Immature natural killer cell (primary cell): ENCODE results near the gene DCAF10. TPM values are rescaled to one million over a fixed set of nuclear protein-coding genes. Genes with fewer than 3 reads are reported as not detected.
"Not testable (repeated sequence)": the region's sequence is repeated elsewhere in the genome, so short reads cannot be mapped to it uniquely, and the experiment has no call there.

Experiments
- DNase-seq, 3 donors: peaks; one replicate each; pipeline ENCODE4 v3.0.0; 2022; ENCODE audit warnings: mixed read lengths in 1 of 3
- H3K27ac Mint-ChIP-seq, 6 donors: one replicate each; pipeline ENCODE4 v1.8.0; 2020; ENCODE audit warnings: mixed read lengths in 6 of 6, mild to moderate bottlenecking in 5 of 6, inconsistent platforms in 4 of 6, moderate library complexity in 3 of 6
- H3K27me3 Mint-ChIP-seq, 3 donors: one replicate each; pipeline ENCODE4 v1.8.0; 2020 to 2021; ENCODE audit warnings: low read depth in 3 of 3, mild to moderate bottlenecking in 3 of 3, mixed read lengths in 3 of 3, moderate library complexity in 3 of 3, inconsistent platforms in 1 of 3
- H3K36me3 Mint-ChIP-seq, 3 donors: one replicate each; pipeline ENCODE4 v1.8.0; 2020; ENCODE audit warnings: mixed read lengths in 3 of 3, inconsistent platforms in 2 of 3, mild to moderate bottlenecking in 2 of 3
- H3K4me1 Mint-ChIP-seq, 2 donors: one replicate each; pipeline ENCODE4 v1.8.0; 2020; ENCODE audit warnings: inconsistent platforms in 2 of 2, mild to moderate bottlenecking in 2 of 2, mixed read lengths in 2 of 2, moderate library complexity in 1 of 2
- H3K4me3 Mint-ChIP-seq, 5 donors: one replicate each; pipeline ENCODE4 v1.8.0; 2020; ENCODE audit warnings: mild to moderate bottlenecking in 5 of 5, mixed read lengths in 5 of 5, inconsistent platforms in 3 of 5, moderate library complexity in 3 of 5
- H3K9me3 Mint-ChIP-seq, 6 donors: one replicate each; pipeline ENCODE4 v1.8.0; 2020; ENCODE audit warnings: mild to moderate bottlenecking in 6 of 6, mixed read lengths in 6 of 6, inconsistent platforms in 4 of 6, moderate library complexity in 3 of 6
- polyA plus RNA-seq, 3 donors: library from polyadenylated mRNA; unstranded; fragments of 300-500 nt; fragmentation: Illumina TruSeq; gene quantifications; one replicate each; pipeline ENCODE4 v1.2.3, GENCODE V29; 2021

Gene DCAF10
- polyA plus RNA-seq, 3 donors from 2014 or later = 16.2 to 31.0 (median 28.4) TPM

DNA sequence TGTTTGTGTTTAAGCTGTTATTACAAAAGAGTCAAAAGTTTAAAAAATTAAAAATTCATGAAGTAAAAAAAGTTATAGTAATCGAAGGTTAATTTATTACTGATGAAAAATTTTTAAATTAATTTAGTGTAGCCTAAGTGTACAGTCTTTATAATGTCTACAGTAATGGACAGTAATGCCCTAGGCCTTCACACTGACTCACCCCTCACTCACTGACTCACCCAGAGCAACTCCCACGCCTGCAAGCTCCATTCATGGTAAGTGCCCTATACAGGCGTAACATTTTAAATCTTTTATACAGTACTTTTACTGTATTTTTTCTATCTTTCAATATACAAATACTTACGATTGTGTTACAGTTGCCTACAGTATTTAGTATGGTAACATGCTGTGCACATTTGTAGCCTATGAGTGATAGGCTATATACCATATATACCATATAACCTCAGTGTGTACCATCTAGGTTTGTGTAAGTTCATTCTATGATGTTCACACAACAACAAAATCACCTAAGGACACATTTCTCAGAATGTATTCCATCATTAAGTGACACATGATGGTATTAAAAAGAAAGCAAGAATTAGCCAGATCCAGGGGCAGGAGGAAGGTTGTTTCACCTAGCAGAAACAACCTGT is 40.1 kb downstream of the DCAF10 start:
- no peak overlapping the region for H3K27ac Mint-ChIP-seq
- no peaks in the 10 kb centered on the region for H3K36me3 Mint-ChIP-seq
- peaks cover 0 to 2% (median 0%) of the 10 kb centered on the region in 3 donors for H3K27me3 Mint-ChIP-seq

DNA sequence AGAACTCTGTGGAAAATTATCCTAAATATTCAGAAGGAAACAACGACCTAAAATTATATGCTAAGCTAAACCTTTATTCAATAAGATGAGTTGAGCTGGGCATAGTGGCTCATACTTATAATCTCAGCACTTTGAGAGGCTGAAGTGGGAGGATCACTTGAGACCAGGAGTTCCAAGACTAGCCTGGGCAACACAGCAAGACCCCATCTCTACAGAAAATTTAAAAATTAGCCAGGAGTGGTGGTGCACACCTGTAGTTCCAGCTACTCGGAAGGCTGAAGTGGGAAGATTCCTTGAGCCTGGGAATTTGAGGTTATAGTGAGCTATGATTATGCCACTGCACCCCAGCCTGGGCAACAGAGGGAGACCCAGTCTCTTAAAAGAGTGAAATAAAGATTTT is 51.6 kb downstream of the DCAF10 start:
- Mint-ChIP-seq H3K27me3 (no peaks in the 10 kb centered on the region), H3K9me3 (no peaks in the 10 kb centered on the region), H3K4me3 (no peak overlapping the region), H3K36me3 (peaks cover 4% of the 10 kb centered on the region in 3 donors), H3K4me1 (no peaks in the 10 kb centered on the region), H3K27ac (no peak overlapping the region)
- DNase-seq = no peak

More for the DNA sequence above, 40.1 kb downstream of the DCAF10 start:
- H3K4me3 Mint-ChIP-seq = no peak overlapping the region
- H3K9me3 Mint-ChIP-seq = no peaks in the 10 kb centered on the region
- peaks cover 0 to 6% of the 10 kb centered on the region in 2 donors for H3K4me1 Mint-ChIP-seq
- no peak for DNase-seq

DNA sequence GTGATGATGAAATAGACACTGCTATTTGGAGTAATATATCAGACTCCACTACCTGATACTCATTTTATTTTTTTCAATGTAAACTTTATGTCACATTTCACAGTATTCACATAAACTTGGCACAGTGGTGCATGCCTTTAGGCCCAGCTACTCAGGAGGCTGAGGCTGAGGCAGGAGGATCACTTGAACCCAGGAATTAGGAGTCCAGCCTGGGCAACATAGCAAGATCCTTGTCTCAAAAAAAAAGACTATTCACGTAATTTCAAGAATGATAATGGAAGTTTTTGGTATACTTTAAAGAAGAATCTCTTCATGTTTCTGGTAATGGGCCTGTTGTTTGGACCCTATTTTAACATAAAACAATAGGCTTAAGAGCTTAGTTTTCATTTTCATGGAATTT is 56.0 kb downstream of the DCAF10 start:
- H3K4me3 Mint-ChIP-seq = no peak overlapping the region

DNA sequence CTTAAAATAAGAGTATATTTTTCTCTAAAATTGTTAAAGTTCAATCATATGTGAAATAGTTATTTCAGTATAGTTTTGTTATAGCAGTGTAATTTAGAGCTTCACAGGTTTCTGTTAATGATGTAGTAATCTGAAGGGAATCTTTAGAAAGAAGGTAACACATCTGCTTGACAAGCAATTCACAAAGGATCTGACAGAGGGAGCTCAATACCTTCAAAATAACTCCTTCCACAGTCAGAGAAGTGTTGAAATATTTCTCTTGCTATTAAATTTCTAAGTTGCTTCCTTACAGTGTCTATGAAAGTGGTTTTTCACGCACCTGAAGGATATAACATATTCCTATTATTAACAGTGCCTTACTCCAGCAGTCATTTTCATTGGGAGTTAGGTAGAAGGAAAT is 58.4 kb downstream of the DCAF10 start:
- H3K27ac Mint-ChIP-seq = no peak overlapping the region
- H3K4me3 Mint-ChIP-seq = no peak overlapping the region
- H3K27me3 Mint-ChIP-seq = peaks cover 0 to 2% (median 0%) of the 10 kb centered on the region in 3 donors
- H3K36me3 Mint-ChIP-seq = peaks cover 6 to 26% (median 15%) of the 10 kb centered on the region in 3 donors
- no peaks in the 10 kb centered on the region for H3K9me3 Mint-ChIP-seq
- no peaks in the 10 kb centered on the region for H3K4me1 Mint-ChIP-seq
- no peak for DNase-seq

More for the DNA sequence above, 56.0 kb downstream of the DCAF10 start:
- Mint-ChIP-seq H3K27ac (no peak overlapping the region), H3K27me3 (peaks cover 0 to 2% (median 0%) of the 10 kb centered on the region in 3 donors), H3K4me1 (no peaks in the 10 kb centered on the region), H3K9me3 (no peaks in the 10 kb centered on the region), H3K36me3 (peaks cover 6 to 18% (median 11%) of the 10 kb centered on the region in 3 donors)
- DNase-seq = no peak

DNA sequence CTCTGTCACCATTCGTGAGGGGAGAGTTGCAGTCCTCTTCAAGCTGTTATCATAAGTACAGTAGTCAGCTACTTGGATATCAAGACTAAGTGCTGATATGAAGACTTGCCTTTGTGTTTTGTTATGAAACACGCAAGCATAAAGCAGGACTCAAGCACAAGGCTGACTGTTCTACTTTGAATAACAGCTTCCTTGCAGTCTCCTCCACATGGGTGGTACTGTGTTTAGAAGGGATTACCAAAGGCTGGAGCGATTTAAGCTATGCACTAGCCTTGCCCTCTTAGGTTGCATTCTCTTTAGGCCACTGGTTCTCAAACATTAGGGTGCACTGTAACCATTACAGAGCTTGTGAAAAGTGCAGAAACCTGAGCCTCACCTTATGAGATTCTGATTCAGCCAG is 61.9 kb downstream of the DCAF10 start:
- Mint-ChIP-seq H3K27ac (no peak overlapping the region), H3K4me1 (no peaks in the 10 kb centered on the region), H3K4me3 (no peak overlapping the region), H3K9me3 (no peaks in the 10 kb centered on the region), H3K27me3 (peaks cover 0 to 2% (median 0%) of the 10 kb centered on the region in 3 donors), H3K36me3 (peaks cover 6 to 28% (median 11%) of the 10 kb centered on the region in 3 donors)
- DNase-seq = no peak

DNA sequence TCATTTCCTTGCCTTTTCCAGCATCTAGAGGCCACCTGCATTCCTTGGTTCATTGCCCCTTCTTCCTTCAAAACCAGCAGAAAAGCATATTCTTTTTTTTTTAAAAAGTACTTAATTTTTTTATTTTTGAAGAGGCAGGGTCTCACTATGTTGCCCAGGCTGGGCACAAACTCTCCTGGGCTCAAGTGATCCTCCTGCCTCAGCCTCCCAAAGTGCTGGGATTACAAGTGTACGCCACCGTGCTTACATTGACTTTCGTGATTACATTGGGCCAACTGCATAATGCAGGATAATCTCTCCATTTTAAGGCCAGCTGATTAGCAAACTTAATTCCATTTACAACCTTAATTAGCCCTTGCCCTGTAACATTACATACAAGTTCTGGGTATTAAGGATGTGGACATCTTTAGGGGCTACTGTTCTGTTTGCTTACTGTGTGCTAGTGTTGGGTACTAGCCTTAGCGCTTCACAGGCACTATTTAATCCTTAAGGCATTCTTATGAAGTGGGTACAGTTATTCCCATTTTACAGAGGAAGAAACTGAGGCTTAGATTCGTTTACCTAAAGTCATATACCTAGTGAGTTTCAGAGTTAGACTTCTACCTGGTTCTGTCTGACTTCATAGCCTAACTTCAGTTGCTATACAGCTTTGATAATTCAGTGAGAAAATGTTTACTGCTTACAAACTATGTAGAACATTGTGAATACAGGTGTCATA is 69.6 kb downstream of the DCAF10 start:
- no peak overlapping the region for H3K4me3 Mint-ChIP-seq
- H3K27me3 Mint-ChIP-seq = peaks cover 0 to 2% (median 0%) of the 10 kb centered on the region in 3 donors
- peaks cover 0 to 9% (median 0%) of the 10 kb centered on the region in 3 donors for H3K36me3 Mint-ChIP-seq
- no peak for DNase-seq
- no peak overlapping the region for H3K27ac Mint-ChIP-seq
- H3K4me1 Mint-ChIP-seq = no peaks in the 10 kb centered on the region
- no peaks in the 10 kb centered on the region for H3K9me3 Mint-ChIP-seq

DNA sequence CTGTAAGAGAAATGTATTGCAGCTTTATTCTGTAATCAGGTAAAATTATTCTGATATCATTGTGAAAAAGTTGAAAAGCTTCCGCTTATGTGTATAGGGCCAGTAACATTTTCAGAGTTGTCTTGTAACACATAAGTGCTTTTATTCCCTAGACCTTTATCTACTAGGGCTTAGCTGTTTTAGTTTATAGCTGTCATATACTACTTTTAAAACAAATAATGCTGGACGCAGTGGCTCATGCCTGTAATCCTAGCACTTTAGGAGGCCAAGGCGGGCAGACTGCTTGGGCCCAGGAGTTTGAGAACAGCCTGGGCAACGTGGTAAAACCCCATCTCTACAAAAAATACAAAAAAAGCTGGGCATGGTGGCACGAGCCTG is 70.2 kb downstream of the DCAF10 start:
- no peaks in the 10 kb centered on the region for H3K9me3 Mint-ChIP-seq
- no peaks in the 10 kb centered on the region for H3K4me1 Mint-ChIP-seq
- no peak overlapping the region for H3K27ac Mint-ChIP-seq
- H3K4me3 Mint-ChIP-seq = no peak overlapping the region
- DNase-seq = no peak
- H3K27me3 Mint-ChIP-seq = peaks cover 0 to 2% (median 0%) of the 10 kb centered on the region in 3 donors
- H3K36me3 Mint-ChIP-seq = peaks cover 0 to 6% (median 0%) of the 10 kb centered on the region in 3 donors

DNA sequence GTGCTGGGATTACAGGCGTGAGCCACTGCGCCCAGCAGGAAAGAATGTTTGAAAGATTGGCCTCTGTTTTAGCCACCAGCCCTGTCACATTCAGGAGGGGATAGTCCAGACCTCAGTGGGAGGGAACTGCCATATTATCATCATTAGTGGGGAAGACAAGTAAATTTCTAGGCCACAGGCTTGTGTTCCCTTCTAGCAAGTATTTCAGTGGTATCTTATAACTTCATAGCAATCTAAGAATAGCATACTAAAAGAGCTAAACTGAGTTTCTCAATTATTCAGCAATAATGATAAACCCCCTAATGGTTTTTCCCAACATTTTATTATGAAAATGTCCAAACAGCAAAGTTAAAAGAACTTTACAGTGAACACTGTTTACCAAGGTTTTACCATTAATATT is 73.4 kb downstream of the DCAF10 start:
- peaks cover 0 to 5% (median 0%) of the 10 kb centered on the region in 3 donors for H3K36me3 Mint-ChIP-seq
- no peaks in the 10 kb centered on the region for H3K9me3 Mint-ChIP-seq
- H3K27ac Mint-ChIP-seq = no peak overlapping the region
- no peak for DNase-seq
- no peak overlapping the region for H3K4me3 Mint-ChIP-seq
- H3K4me1 Mint-ChIP-seq = no peaks in the 10 kb centered on the region
- peaks cover 0 to 2% (median 0%) of the 10 kb centered on the region in 3 donors for H3K27me3 Mint-ChIP-seq

DNA sequence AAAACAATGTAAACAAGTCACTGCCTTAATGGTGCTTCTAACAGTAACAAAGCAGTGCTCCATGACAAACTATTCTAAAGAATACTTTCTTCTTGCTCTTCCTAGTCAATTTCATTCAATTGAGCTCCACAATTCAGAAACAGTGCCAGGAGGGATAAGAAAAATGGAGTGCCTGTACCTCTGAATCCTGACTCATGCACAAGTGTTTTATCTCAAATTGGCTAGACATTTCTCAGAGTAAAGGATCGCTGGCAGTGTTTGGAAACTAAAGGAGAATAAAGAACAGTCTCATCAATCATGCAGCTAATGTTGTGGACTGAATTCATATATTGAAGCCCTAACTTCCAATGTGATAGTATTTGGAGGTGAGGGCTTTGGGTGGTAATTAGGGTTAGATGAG is 75.8 kb downstream of the DCAF10 start:
- H3K27ac Mint-ChIP-seq = no peak overlapping the region
- no peak for DNase-seq
- peaks cover 8 to 17% of the 10 kb centered on the region in 2 donors for H3K4me1 Mint-ChIP-seq
- peaks cover 0 to 2% (median 0%) of the 10 kb centered on the region in 3 donors for H3K27me3 Mint-ChIP-seq
- no peak overlapping the region for H3K4me3 Mint-ChIP-seq
- peaks cover 3 to 12% (median 4%) of the 10 kb centered on the region in 3 donors for H3K36me3 Mint-ChIP-seq
- no peaks in the 10 kb centered on the region for H3K9me3 Mint-ChIP-seq

DNA sequence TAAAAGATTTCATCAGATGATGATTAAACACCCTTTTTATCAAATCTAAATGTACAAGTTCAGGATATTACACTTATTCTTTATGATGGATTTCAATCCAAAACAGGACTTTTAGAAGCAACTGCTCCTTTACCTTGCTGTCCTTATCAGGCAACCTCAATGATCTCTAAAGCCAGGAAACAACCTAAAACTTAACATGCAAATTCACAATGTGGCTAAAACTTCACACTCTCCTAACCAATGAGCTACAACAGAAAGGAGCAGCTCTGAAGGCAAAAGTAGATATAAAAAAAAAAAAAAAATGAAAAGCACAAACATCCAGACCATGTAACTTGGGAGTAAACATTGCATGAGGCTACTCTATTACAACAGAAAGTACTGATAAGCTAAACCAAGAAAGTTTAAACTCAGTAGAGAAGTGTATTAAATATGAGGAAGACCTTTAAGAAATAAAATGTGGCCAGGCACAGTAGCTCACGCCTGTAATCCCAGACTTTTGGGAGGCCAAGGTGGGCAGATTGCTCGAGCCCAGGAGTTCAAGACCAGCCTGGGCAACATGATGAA is 80.4 kb downstream of the DCAF10 start:
- Mint-ChIP-seq H3K4me3 (no peak overlapping the region), H3K4me1 (peaks cover 11 to 25% of the 10 kb centered on the region in 2 donors), H3K36me3 (peaks cover 3 to 13% (median 12%) of the 10 kb centered on the region in 3 donors), H3K27me3 (no peaks in the 10 kb centered on the region), H3K9me3 (no peaks in the 10 kb centered on the region), H3K27ac (peak overlapping the region in 3 of 6 donors; percentile 16 to 64 (median 19))
- DNase-seq = no peak

DNA sequence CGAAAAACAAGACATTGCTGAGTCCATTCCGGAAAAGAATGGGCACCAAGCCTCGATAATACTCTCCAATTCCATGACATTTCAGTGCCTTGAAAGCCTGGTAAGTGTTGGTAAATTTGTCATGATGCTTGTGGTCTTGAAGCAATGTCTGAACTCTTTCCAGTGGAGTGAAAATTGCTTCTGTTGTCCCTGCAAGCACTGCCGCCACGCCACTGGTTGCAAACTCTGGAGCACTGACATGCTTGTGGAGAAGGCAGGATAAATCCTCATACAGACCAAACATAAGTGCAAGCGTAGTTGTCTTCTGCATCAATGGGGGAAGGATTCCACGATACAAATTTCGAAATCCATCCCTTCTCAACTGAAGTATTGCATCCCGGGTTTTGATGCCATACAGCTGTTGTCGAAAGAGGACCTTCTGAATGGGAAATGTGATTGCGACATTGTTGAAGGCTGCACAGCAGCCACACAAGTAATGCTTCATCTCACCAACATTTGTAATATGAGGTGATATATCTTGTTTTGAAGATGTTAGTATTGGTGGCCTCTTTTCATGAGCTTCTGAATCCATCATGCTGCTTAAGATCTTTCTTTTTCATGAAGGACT is 87.5 kb downstream of the DCAF10 start:
- DNase-seq, H3K27me3 Mint-ChIP-seq, H3K9me3 Mint-ChIP-seq, H3K4me1 Mint-ChIP-seq, H3K4me3 Mint-ChIP-seq: not testable (repeated sequence)
- H3K27ac Mint-ChIP-seq = peak overlapping the region in 1 of 6 donors; percentile 32
- H3K36me3 Mint-ChIP-seq = peaks cover 4 to 25% (median 13%) of the 10 kb centered on the region in 3 donors

DNA sequence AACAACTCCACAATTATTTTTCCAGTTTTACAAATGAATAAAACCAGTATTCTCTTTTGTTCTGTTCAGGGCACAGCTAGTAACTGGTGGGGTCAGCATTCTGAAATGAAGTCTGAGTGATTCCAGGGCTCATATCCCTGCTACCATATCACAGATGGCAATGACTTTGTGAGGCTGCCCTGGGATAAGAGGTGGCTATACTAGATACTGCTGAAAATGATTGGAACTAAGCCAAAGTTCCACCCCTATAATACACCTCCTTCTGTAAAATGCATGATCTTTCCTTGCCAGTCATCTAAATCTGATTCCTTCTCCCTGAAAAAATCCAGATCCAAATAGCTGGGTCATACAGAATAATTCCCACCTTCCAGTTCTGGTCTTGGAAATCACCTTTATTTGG is 88.9 kb downstream of the DCAF10 start:
- H3K27me3 Mint-ChIP-seq = no peaks in the 10 kb centered on the region
- no peak overlapping the region for H3K4me3 Mint-ChIP-seq
- peaks cover 12 to 36% (median 13%) of the 10 kb centered on the region in 3 donors for H3K36me3 Mint-ChIP-seq
- no peak for DNase-seq
- H3K9me3 Mint-ChIP-seq = no peaks in the 10 kb centered on the region
- no peak overlapping the region for H3K27ac Mint-ChIP-seq
- peaks cover 0 to 2% of the 10 kb centered on the region in 2 donors for H3K4me1 Mint-ChIP-seq

DNA sequence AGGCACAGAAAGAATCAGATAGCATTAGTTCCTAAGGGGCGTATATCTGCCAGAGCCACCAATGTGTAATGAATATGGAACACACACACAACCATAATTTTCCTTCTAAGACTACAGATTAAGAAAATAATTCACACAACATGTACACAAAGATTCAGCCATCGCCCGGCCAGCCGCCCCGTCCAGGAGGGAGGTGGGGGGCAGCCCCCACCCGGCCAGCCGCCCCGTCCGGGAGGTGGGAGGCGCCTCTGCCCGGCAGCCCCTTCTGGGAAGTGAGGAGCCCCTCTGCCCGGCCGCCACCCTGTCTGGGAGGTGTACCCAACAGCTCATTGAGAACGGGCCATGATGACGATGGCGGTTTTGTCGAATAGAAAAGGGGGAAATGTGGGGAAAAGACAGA is 90.4 kb downstream of the DCAF10 start:
- H3K27me3 Mint-ChIP-seq, H3K4me1 Mint-ChIP-seq, H3K4me3 Mint-ChIP-seq, H3K27ac Mint-ChIP-seq, DNase-seq, H3K9me3 Mint-ChIP-seq: not testable (repeated sequence)
- peaks cover 13 to 40% (median 20%) of the 10 kb centered on the region in 3 donors for H3K36me3 Mint-ChIP-seq

DNA sequence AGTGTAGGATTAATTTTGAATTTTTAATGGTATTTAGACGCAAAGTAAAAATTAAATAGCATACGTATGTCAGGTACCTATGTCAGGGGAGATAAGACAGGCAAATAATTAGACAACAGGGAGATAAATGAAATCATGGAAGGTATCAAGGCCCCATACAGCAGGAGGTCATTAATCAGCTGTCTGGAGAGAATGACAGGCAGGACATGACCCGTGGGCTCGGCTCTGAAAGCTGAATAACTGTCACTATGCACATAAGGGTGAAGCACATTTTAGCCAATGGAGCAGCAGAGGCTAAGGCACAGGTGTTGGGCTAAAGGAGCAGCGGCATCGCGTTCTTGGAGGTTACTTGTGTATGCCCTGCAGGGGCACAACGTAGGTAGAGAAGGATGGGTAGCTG is 91.5 kb downstream of the DCAF10 start:
- Mint-ChIP-seq H3K36me3 (peaks cover 13 to 44% (median 20%) of the 10 kb centered on the region in 3 donors), H3K9me3 (no peaks in the 10 kb centered on the region), H3K27ac (peak overlapping the region in 1 of 6 donors; percentile 24), H3K27me3 (peaks cover 0 to 2% (median 0%) of the 10 kb centered on the region in 3 donors), H3K4me3 (no peak overlapping the region), H3K4me1 (no peaks in the 10 kb centered on the region)
- DNase-seq = no peak
